HG03196 (cell line): Measurements from ENCODE around the gene BCL7C.

ENCODE experiments used
- ATAC-seq: cut with Tn5 transposase; IDR thresholded peaks from one replicate; pipeline ENCODE4 v1.9.1; 2021; ENCODE audit not compliant: unreplicated experiment

Gene BCL7C

GRCh38 chr16:30922960-30923535 lies 29.2 kb upstream of the BCL7C start:
- peak; percentile 70 for ATAC-seq

GRCh38 chr16:30922420-30922959 lies 28.6 kb upstream of the BCL7C start:
- ATAC-seq, result peak; percentile 75

GRCh38 chr16:30921748-30922419 lies 28.0 kb upstream of the BCL7C start:
- peak; percentile 2 for ATAC-seq

GRCh38 chr16:30921459-30921747 lies 27.5 kb upstream of the BCL7C start:
- no peak for ATAC-seq

GRCh38 chr16:30920891-30921290 lies 27.0 kb upstream of the BCL7C start:
- ATAC-seq, result no peak

GRCh38 chr16:30918614-30919013 lies 24.7 kb upstream of the BCL7C start:
- no peak for ATAC-seq

GRCh38 chr16:30914830-30915229 lies 21.0 kb upstream of the BCL7C start:
- no peak for ATAC-seq

- no peak for ATAC-seq
These were observed 19.0 kb upstream of the BCL7C start for GRCh38 chr16:30912794-30913412.

- ATAC-seq, result no peak
These were observed 16.7 kb upstream of the BCL7C start for GRCh38 chr16:30910427-30911029.

- no peak for ATAC-seq
These were observed 13.2 kb upstream of the BCL7C start for GRCh38 chr16:30907064-30907463.

GRCh38 chr16:30904114-30904780 lies 10.4 kb upstream of the BCL7C start:
- no peak for ATAC-seq

GRCh38 chr16:30903596-30903995 lies 9.7 kb upstream of the BCL7C start:
- no peak for ATAC-seq

GRCh38 chr16:30903002-30903401 lies 9.1 kb upstream of the BCL7C start:
- ATAC-seq, result no peak

- peak; percentile 67 for ATAC-seq
These were observed 8.4 kb upstream of the BCL7C start for GRCh38 chr16:30902029-30902972.

GRCh38 chr16:30901201-30902028 lies 7.5 kb upstream of the BCL7C start:
- no peak for ATAC-seq

- no peak for ATAC-seq
These were observed 6.7 kb upstream of the BCL7C start for GRCh38 chr16:30900588-30900987.

- ATAC-seq, result no peak
These were observed 5.9 kb upstream of the BCL7C start for GRCh38 chr16:30899794-30900193.

GRCh38 chr16:30896889-30897733 lies 3.2 kb upstream of the BCL7C start:
- peak; percentile 34 for ATAC-seq
